Stimulated activated CD4-positive, alpha-beta T cell treated with anti-CD3 and anti-CD28 coated beads, Interleukin-15, amount 100 ng/mL, for 1 hour (primary cell): ENCODE data around the gene KNOP1.
"Not testable (repeated sequence)": the region's sequence is repeated elsewhere in the genome, so short reads cannot be mapped to it uniquely, and the experiment has no call there.

Experiments
- DNase-seq, 2 donors: peaks; one replicate each; pipeline ENCODE4 v3.0.0-alpha.2; 2020; ENCODE audit warnings: low read depth in 1 of 2, low spot score in 1 of 2

KNOP1 gene

DNA sequence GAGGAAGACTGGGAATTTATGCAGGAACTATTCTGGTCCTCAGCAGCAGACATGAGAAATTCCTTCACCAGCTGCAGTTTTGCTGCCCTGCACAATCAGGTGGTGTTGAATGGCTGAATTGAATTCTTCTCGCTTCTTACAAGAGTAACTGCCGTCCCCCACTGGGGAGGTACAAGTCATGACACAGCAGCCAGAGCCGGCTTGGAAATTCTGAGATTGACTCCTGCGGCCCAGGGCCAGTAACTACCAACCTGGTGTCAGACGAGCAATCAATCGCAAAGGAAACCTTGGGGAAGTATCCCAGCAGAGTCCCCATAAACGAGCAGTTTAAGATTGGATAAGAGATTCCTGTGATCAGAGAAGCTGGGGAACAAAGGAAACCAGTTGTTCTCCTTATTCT lies 30.7 kb downstream of the KNOP1 start:
- DNase-seq: no peak

DNA sequence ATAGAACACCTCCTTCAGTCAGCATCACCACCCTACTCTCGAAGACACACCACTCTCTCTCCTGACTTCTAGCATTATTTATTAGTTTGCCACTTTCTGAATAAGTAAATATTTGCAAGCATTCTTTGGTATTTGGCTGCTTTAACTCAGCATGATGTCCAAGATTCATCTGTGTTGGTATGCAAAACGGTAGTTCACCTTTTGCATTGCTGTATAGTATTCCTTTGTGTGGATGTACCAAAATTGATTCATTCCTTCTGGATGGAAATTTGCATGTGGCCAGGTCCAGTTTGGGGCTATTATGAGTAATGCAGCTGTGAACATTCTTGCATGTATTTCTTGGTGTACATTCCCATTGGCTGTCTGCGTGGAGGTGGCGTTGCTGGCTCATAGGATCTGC lies 32.9 kb downstream of the KNOP1 start:
- DNase-seq: no peak

- DNase-seq: no peak
These were observed 34.4 kb downstream of the KNOP1 start for GRCh38 chr16:19683453-19684236.

DNA sequence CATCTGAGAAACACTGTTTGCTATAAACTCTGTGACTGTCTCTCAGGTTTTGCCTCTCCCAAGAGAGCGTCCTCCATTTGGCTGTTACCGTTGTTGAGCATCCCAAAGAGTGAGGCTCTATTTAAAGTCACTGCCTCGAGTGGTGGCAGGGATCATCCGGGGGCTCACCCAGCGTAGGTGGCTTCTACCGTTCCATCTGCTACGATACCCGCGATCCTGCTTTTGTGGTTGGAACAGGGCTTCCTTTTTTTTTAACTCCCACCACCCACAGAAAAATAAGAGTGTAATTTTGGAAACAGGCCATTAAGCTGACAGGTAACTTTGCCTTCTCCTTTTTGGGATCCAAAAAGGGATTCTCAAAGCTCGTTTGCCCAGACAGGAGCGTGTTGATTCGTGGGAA lies 36.4 kb downstream of the KNOP1 start:
- DNase-seq: no peak

GRCh38 chr16:19680881-19681340 lies 37.1 kb downstream of the KNOP1 start:
- no peak for DNase-seq

DNA sequence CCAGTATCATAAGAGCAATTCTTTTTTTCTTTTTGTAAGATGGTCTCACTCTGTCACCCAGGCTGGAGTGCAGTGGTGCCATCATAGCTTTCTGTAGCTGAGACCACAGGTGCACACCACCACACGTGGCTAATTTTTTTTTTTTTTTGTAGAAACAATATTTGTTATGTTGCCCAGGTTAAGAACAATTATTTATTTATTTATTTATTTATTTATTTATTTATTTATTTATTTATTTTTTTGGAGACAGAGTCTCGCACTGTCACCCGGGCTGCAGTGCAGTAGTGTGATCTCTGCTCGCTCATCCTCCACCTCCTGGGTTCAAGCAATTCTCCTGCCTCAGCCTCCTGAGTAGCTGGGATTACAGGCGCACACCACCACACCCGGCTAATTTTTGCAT lies 38.7 kb downstream of the KNOP1 start:
- not testable (repeated sequence) for DNase-seq

DNA sequence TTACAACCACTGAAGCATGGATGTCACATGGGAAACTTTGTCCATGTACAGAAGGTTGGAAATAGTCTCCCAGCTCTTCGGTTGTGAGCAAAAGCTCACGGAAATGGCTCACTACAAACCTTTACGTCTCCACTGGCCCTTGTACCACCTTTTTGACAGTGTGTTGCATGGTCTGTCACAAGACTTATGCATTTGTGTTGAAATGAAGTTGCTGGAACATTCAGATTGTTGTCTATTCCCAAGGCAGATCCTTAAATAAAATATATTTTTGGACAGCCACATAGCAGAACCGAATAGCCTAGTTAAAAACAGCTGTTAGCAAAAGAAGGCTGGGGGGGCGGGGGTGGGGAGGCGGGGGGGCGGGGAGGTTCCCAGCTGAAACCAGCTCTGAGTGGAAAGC lies 39.2 kb downstream of the KNOP1 start:
- DNase-seq: no peak

- DNase-seq: no peak
These were observed 40.6 kb downstream of the KNOP1 start for GRCh38 chr16:19677402-19677801.

DNA sequence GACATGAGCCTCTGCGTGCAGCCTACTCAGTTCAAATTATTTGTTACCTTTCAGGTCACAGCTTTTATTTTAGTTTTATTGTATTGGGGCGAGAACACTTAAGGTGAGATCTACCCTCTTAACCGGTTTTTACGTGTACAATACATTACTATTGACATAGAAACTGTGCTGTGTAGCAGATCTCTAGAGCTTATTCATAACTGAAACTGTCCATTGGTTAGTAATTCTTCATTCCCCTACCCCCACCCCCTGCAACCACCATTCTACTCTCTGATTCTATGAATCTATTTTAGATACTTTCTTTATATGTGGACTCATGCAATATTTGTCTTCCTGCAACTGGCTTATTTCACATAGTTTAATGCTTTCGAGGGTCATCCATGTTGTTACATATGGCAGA lies 43.5 kb downstream of the KNOP1 start:
- no peak for DNase-seq

- DNase-seq: no peak
These were observed 45.6 kb downstream of the KNOP1 start for GRCh38 chr16:19672378-19672777.

GRCh38 chr16:19666477-19666876 lies 51.5 kb downstream of the KNOP1 start:
- no peak for DNase-seq

GRCh38 chr16:19665313-19665712 lies 52.7 kb downstream of the KNOP1 start:
- DNase-seq: not testable (repeated sequence)

DNA sequence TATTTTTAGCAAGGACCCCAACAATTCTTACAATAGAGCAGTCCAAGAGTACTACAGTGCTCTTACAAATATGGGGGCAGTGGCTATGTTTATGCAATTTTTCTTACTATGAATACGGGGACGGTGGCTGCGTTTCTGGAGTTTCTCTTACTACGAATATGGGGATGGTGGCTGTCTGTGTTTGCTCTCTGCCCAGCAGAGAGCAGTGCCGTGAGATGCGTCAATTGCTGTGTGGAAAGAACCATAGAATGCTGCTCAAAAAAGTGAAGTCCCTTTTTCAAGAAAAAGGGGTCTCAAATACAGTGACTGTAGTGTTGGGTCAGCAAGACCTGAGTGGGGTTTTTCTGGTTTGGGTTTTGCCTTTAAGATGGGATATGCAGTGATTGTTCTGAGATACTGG lies 53.9 kb downstream of the KNOP1 start:
- DNase-seq: no peak

- DNase-seq: no peak
These were observed 55.7 kb downstream of the KNOP1 start for GRCh38 chr16:19662351-19662750.

DNA sequence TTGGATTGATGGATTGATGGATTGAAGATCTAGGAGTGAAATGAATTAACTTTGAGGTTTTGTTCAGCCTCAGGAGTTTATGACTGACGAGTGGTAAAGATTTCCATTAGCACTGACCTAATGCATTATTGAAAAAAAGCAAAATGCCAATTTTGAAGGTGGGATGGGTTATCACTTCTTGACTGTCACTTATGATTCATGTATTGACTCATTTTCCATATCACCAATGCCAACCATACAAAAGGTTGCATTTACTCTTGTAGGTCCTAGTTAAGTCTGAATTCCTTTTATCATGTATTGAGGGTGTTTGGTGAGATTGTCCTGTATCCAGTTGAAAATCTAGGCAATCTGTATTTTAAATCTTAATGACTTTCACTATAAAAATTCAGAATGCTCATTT lies 57.6 kb downstream of the KNOP1 start:
- DNase-seq: no peak

DNA sequence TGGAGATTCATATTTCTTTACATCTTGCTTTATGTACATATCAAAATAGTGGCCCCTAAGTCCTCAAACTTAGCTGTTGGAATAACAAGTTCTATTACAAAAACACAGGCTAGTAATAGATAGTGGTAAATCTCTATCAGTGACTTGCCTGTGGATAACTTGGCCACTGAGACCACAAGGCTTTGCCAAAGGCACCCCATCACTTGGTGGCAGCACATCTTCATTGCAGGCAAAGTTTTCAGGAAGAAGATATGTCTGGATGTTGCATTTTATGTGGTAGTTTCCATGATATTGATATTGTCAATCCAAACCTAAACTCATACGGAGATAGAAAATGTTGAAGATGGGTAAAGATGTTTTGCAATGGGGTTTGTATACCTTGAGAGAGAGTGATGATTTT lies 58.5 kb downstream of the KNOP1 start:
- no peak for DNase-seq

DNA sequence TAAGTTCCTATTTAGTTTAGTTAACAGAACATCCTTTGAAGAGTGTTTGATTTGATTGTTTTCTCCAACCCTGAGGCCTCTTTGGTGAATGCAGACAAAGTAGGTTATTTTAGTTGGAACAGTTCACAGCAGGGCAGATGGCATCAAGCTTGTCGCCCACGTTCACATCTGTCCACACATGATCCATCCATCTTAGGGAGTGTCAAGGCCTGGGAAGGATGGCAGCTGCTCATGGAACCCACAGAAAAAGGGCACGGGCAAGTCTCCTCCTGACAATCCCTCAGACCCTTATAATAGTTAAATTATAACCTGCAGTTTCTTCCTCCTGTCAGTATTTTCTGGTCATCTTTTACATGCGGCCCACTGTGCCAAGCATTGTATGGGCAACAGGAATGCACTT lies 60.2 kb downstream of the KNOP1 start:
- DNase-seq: no peak

DNA sequence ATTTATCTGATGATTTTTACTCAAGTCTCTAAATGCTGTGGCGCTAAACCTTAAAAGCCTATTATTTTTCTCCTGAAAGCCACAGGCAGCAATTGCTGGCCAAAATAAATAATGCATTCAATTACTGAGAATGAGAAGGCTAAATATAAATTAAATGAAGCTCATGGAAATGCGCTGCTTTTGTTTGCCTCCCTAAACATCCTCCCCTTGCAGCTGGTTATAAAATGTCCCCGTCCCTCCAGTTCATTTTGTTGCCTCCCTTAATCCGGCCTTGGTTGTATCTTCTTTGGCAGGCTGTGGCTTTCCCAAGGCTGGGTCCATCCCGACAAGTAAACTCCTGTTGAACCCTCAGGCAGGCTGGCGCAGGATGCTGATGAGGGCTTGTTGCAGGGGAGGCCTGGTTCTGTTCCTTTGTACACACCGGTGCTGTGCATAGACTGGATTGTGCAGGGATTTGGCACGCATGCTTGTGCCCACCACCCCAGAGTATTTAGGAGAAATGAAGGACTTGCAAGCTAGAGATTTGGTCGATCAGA lies 62.7 kb downstream of the KNOP1 start:
- no peak for DNase-seq

- no peak for DNase-seq
These were observed 63.9 kb downstream of the KNOP1 start for GRCh38 chr16:19654147-19654546.
